HG02623 (cell line): Measurements from ENCODE around the gene SAMD5.

Experiments used
- ATAC-seq: cut with Tn5 transposase; IDR thresholded peaks from one replicate; pipeline ENCODE4 v1.9.1; 2021; ENCODE audit warnings: moderate library complexity; ENCODE audit not compliant: unreplicated experiment

The SAMD5 gene

DNA sequence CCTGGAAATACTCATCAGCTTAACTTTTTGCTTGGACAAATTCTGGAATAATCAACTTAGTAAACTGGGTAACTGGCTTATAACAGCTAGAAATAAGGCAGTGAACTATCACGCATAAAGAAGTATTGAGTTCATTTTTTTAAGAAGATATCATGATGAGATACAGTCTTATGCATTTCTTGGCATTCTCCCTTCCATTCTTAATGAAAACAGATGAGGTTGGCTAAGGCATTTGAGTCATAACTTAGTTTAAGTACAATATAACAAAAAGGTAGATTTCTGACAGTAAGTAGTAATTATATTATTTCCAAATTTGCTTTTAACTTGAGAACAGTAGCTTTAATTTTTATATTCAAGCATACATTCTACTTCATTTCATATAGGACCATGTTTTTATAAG is 56.1 kb downstream of the SAMD5 start:
- no peak for ATAC-seq

DNA sequence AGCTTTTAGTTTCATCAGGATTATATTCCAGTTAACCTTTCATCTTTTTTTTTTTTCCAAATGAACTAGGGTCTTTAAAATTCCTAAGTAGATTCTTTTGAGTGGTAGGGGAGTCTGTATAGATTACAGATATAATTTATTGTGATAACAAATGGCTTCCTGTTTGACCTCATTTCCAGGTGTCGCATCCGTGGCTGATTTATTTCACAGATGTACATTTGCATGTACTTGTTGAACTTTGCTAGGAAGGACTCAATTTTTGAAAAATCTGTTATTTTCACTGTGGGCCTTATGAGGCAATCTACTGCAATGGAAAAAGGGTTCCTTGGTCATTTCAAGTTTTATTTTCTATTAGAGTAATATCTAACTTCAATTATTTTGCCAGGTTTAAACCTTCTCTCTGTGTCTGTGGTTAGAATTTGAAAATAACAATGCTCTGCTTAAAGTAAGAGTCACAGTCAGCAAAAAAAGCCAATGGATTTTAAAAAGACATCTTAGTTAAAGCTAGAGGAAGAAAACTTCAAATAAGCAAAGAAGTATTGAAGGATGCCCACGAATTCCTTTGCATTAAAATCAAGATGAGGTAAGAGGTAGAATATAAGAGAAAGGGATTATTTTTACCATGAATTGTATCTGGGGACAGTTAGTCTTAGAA is 57.9 kb downstream of the SAMD5 start:
- no peak for ATAC-seq

DNA sequence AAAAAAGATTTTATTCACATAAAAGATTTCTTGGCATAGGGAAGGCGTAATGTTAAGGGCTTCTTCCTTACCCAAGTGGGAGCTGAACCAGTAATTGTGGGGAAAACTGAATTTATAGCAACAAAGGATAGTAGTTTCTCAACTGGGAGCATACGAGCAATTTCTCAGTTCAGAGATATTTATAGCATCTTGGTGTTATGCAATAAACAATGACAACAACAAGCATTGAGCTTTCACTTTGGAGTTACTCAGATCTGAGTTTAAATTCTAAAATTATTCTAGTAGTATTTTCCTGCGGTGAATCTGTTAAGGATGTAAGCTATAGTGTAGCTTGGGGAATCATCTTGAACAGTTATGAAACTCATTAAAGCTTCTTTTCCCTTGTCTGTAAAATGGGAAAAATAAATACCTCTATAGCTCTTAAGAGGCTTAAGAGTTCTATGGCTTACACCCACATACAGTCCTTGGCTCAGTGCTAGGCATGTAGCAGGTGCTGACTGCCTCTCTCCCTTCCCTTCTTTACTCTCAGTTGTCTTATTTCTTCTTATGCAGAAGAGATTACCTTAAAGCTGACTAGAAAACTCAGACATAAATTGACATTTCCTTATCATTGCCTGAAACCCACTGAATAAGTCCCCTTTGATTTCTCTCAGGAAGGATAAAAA is 58.8 kb downstream of the SAMD5 start:
- no peak for ATAC-seq

DNA sequence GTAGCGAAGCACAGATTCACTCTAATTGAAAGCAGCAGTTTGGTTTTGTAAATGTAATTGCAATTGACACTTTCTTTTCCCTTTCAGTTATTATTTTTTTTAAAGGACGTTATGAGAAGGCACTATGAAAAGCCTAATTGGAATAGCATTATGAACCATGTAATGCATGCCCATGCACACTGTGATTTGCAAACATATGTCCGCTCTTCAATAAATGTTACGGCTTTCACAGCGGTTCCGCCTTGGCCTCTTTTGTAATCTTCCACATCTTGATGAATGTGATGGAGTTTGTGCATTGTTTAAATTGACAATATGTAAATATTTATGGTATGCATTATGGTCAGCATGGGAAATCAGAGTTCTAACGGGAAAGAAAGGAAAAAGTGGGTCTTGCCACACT is 61.3 kb downstream of the SAMD5 start:
- no peak for ATAC-seq

DNA sequence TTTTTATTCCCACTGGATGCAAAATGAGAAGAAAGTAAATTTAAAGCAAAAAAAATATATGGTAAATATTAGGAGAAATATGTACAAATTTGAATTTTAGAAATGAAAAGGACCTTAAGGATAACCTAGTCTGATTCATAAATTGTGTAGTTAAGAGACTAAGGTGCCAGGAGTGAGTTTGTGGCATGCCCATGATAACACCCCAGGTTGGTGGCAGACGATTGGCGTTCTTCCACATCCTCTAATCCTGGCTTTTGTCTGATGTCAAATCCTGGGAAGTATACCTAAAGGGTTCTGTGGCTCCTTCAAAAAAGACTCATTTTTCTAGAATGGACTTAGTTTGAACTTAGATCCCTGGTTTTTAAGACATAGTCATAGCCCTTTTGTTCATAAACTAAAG is 62.2 kb downstream of the SAMD5 start:
- ATAC-seq, result no peak

DNA sequence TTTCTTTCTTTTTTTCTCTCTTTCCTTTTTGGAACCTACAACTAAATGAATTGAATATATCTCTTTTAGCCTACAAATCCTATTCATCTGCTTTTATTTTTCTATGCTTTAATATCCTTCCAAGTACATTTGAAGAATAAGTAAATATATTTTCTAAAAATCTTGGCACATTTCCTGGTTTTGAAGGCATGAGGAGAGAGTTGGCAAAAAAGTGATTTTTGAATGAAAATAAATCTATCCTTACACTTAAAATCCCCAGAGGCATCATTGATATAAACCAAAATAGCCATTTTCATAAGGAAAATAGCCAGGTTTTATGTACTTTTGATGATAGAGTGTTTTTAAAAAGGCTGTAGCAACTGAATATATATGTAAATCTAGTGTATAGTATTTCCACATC is 69.0 kb downstream of the SAMD5 start:
- ATAC-seq, result no peak

DNA sequence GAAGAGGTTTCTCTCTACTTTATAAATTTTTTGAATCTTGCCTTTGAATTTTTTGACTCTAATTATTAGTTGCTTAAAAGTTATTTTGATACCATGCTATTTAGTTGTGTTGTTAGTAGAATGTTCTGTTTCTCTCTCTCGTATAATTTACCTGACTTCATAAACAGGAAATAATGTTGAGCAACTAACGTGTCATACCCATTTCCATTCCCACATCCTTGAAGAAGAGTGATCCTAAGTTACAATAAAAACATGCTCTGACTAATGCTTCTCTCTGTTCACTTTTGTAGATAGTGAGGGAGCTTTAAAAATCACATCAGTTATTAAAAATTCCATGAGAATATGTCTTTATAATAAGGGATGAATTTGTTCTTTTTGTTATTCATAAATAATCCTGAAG is 69.7 kb downstream of the SAMD5 start:
- no peak for ATAC-seq

DNA sequence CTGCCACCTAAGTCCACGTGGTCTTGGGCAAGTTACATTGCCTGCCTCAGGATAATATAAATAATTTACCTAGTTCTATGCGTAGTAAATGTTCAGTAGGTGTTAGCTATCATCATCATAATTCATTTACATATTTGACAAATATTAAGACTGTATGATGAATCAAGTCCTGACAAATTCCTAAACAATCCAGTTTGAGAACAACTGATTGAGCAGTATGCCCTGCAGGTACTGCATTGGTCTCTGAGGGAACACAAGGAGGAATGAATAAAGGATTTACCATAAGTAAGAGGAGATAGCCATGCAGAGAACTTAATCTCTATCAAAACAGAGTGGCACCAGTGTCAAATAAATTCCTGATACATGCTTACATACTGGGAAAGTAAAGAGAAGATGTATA is 70.4 kb downstream of the SAMD5 start:
- ATAC-seq, result no peak

DNA sequence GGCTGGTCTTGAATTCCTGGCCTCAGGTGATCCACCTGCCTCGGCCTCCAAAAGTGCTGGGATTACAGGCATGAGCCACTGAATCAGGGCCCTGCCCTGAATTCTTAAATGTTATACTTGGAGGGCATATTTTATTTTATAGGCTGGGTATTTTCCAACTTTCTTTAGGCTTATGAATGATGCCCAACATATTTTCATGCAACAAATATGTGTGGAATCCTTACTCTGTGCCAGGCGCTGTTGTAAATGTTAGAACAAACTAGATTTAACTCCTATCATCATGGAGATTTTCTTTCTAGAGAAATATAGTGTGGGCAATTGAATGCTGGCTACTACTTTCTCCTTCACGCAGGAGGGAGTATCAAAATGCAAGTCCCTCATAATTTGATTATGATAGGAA is 71.2 kb downstream of the SAMD5 start:
- no peak for ATAC-seq

DNA sequence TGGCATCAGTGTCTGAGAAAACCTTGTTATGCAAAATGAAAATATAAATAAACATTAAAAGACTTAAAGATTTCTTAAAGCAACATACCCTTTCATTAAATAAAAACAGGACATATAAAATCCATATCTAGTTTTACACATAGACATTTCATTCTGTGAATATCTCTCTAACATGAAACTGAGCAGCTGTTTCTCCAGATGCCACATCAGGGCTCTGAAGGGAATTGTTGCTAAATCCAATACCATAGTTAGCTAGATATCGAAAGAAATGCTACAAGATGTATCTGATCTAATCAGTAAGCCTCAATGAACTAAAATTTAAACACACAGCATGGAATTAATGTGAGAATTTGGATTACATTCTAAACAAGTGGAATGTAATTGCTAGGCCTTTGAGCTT is 74.5 kb downstream of the SAMD5 start:
- no peak for ATAC-seq

DNA sequence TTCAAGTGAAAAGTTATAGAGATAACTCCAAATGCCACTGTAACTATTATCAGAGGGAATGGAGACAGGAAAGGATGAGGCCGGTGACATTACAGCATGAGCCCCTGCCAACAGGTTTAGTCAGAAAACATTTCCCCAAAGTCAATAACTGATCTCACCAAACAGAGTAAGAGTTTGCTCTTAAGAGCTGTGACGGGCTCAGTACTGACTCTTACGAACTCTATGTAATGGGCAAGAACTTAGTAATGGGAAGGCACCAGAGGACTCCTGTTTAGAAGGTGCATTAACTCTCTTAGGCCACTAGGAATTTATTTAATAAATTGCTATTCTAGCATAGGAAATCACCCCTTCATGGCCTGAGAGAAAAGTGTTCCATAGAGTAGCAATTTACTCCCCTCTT is 76.8 kb downstream of the SAMD5 start:
- no peak for ATAC-seq

DNA sequence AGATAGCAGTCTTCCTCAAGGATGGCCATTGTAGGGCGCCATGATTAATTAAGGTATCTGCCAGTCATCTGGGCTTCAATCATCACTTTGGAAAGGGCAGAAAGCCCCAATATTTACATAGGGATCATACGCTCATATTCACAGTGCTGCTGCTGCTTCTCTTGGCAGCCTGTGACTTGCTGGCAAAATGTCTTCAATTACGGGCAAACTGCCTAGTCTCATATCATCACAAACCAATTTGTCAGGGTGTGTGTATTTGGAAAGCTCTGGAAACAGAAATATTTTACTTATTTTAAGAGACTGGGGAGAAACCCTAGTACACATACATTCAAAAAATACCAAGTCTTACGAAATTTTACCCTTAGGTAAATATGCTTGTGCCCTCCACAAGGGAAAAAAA is 77.6 kb downstream of the SAMD5 start:
- no peak for ATAC-seq

DNA sequence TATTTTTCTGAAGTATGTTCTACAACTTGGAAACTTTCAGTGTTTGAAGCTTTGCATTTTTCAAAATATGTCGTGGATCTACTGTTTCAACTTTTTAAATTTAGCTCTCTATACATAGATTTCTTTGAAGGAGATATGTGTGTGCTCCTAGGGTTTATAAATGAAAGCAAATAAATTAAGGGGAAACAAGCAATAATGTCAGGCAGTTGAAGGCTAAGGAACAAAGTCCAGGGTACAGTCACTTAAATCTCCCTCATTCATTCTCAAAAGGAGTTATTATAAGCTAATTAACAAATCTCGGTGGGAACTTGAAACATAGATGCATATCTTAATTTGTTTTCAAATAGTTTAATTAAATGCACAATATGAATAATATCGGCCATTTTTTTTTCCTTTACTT is 79.4 kb downstream of the SAMD5 start:
- ATAC-seq, result no peak

DNA sequence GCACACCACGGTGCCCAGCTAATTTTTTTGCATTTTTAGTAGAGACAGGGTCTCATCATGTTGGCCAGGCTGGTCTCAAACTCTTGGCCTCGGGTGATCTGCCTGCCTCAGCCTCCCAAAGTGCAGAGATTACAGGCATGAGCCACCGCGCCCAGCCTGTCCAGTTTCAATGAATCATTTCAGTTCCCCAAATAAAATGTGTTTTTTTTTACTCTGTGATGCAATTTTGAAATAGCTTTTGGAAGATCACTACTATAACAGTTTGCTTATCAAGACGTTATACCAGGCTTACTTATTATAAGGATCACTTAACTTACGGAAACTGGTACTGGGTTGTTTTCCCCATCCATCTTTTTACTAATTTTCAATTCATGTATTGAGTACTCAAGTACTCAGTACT is 80.0 kb downstream of the SAMD5 start:
- ATAC-seq, result no peak

DNA sequence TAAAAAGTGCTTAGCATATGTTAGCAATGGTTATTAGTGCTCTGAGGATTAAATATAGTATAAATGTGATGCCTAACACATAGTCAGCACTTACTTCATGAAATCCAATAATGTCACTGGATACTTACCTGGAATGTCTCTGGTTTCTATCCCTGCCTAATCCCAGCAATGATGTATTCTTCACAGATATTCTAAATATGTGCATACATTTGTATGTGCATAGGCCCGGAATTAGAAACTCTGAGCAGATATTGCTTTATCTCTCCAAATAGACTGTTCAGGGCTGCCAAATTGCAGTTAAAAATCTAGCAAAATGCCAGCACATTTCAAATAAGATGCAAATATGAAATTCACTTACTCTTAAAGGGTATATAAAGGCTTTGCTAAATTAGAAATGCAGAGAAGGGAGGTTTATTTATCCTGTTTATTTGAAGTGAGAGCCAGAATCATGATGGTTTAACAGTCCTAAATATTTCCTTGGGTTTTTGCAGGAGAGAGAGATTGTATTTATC is 81.3 kb downstream of the SAMD5 start:
- no peak for ATAC-seq

DNA sequence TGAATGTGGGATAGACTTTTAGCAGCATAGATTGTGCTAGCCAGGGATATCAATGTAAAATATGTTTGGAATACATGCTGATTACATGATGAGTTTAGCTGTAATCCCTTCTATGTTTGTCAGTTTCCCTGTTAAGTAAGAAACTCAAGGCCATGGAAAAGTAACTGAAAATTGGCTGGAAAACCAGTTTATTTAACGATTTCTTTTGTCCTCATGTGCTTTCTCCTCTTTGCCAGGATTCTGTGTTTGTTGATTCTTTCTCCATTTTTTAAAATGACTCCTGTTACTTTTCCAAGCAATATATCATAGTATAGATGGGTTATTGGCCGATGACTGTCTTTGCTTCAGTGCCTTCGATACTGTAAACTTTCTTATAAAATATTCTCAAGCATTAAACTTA is 87.5 kb downstream of the SAMD5 start:
- no peak for ATAC-seq

DNA sequence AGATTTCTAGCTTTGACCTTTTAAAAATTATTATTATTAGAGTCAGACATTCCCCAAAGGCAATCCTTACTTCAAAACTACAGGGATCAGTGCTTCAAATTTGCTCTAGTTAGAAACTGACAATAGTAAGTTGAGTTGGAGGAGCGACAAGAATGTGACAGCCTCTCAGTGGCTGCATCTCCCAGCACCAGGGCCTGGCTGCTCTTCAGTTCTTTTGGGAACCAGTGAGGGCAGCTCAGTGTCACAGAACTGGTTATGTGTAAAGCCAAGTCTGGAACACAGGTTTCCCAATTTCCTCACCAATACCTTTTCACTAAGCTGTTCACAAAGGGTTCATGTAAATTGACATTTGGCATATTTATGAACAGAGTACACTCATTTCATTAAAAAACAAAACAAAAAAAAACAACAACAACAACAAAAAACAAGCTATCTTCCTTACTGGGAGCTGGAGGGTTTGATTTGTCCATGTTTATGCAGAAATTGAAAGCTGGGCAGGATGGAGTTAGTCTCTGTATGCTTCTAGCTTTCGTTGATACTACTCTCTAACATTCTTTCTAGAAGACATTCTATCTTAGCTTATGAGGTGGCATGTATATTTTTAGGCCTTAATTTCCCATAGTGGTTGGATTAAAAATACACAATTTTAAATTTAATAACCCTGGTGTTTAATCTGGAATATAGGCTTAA is 95.0 kb downstream of the SAMD5 start:
- ATAC-seq, result no peak

DNA sequence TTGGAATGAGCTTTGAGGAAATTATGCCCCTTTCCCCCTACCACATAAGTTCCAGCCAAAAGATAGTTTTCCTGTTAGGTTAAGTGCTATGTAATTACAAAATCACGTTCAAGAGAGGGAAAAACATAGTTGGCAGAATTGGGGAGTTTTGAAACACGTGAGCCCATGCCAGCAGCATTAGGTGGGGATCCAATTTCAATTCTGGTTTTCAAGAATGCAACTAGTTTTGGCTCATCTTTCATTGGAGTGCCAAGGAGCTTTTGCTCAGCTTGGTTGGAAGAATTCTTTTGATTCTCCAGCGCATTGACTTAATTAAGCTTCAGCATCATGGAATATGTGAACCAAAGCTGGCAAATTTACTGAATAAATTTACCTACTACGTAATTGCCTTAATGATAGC is 95.9 kb downstream of the SAMD5 start:
- no peak for ATAC-seq

DNA sequence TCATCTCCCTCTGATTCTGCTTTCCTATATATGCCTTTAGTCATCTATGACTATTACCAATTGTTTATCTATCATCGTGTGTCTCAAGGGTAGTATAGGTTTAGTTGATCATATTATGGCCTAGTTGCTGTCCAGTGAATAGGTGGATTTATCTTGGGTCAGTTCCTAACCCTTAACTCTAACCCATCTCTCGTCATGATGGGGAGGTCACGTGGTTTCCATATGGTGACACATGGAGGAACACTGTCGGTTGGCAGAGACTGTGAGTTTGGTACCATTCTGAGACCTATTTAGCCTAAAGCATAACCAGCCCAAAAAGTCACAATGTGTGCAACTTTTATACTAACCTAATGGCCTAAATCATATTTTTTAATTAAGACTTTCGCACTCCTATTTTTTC is 103.5 kb downstream of the SAMD5 start:
- no peak for ATAC-seq

DNA sequence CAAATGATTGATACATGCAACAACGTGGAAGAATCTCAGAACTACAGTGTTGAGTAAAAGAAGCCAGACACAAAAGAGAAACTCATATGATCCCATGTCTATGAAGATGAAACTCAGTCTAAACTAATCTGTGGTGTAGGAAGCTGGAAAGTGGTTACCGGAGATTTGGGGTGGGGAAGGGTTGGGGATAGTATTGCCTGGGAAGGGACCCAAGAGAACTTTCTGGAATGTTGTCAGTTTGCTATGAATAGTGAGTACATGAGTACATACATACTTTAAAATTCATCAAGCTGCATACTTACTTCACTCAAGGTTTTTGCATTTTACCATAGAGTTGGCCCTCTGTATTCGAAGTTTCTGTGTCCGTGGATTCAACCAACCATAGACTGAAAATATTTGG is 106.0 kb downstream of the SAMD5 start:
- no peak for ATAC-seq

DNA sequence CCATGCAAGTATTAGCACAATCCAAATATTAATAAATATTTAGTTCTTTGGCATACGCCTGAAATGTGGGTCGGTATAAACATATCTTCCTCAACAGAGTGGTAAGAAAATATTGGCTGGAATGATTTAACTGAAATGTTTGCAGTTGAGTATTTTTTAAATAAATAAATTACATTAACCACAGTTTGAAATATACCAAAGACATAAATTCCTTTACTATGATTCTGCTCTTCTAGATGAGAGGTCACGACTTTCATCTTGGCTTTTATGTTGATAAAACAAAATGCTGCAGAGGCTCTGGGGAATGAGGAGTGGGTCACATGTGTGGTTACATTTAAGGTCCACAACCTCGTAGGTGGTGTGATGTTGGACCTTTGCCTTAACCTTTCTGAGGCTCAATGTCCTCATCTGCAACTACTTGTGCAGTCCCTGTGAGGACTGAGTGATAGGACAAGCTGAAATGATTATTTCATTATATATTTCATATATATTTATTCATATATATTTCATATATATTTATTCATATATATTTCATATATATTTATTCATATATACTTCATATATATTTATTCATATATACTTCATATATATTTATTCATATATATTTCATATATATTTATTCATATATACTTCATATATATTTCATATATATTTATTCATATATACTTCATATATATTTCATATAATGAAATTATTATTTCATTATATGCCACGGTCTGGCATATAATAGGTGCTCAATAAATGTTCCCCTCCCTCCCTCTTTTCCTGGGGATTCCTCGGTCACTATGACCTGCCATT is 107.4 kb downstream of the SAMD5 start:
- no peak for ATAC-seq

DNA sequence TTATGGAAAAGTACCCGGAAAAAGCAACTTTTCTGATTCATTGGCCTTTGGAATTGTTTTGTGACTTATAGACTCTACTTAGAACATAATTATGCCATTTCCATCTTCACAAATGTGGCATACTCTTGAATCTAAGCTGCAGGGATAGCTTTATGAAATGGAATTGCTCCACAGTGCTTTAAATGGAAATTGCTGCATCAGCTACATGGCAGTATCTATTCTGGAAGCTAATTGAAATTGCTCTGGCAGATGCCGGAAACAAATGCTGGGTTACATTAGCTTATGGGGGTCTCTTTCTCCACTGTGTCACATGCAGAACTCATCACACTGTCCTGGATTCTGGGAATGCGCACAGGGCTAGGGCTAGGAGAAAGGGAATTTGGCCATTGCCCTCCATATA is 108.9 kb downstream of the SAMD5 start:
- no peak for ATAC-seq
